A673 (cell line): ENCODE results near the gene TMOD4. TPM values are rescaled to one million over a fixed set of nuclear protein-coding genes. Genes with fewer than 3 reads are reported as not detected.

Experiments used
- BruUV-seq: library from RNA; stranded (reverse); fragments of 400-500 nt; replicated peaks from 2 replicates; lab custom pipeline; 2021; lab: Mats Ljungman, UMichigan
- CTCF ChIA-PET: fragments of 300-600 bp; sonication (Branson Sonifier 250); formaldehyde crosslinking; loops from one replicate; lab custom pipeline; 2022; ENCODE audit warnings: antibody characterized with exemption; lab: Charles Lee
- POLR2A ChIA-PET: fragments of 300-600 bp; sonication (Branson Sonifier 250); formaldehyde crosslinking; loops from one replicate; lab custom pipeline; 2022; ENCODE audit warnings: antibody characterized with exemption; ENCODE audit not compliant: low non-redundant PET; lab: Charles Lee
- DNase-seq: peaks from one replicate; pipeline ENCODE4 v3.0.0-alpha.2; 2015; ENCODE audit warnings: low spot score
- H3K27ac ChIP-seq: fragments of 200-600 bp; sonication (generic); 2 replicates; pipeline ENCODE4 v1.5.1; 2016; ENCODE audit warnings: mixed run types, low read depth, mild to moderate bottlenecking, mixed read lengths, antibody characterized with exemption, low read length; ENCODE audit not compliant: poor library complexity, severe bottlenecking
- H3K27me3 ChIP-seq: fragments of 200-600 bp; sonication (generic); replicated peaks from 2 replicates; pipeline ENCODE4 v1.6.1; 2017; ENCODE audit warnings: mixed run types, low read depth, mild to moderate bottlenecking, mixed read lengths, antibody characterized with exemption, low read length; ENCODE audit not compliant: insufficient read depth, poor library complexity
- H3K36me3 ChIP-seq: fragments of 200-600 bp; sonication (generic); 2 replicates; pipeline ENCODE4 v1.6.1; 2016; ENCODE audit warnings: mixed run types, mild to moderate bottlenecking, mixed read lengths, antibody characterized with exemption, low read length; ENCODE audit not compliant: insufficient read depth, poor library complexity, severe bottlenecking
- H3K4me1 ChIP-seq: fragments of 200-600 bp; sonication (generic); 2 replicates; pipeline ENCODE4 v1.6.1; 2017; ENCODE audit warnings: mixed run types, mild to moderate bottlenecking, mixed read lengths, antibody characterized with exemption, low read length; ENCODE audit not compliant: insufficient read depth, poor library complexity, severe bottlenecking
- H3K4me3 ChIP-seq: fragments of 200-600 bp; sonication (generic); 2 replicates; pipeline ENCODE4 v1.5.1; 2016; ENCODE audit warnings: low read depth, mixed run types, mild to moderate bottlenecking, mixed read lengths, low read length; ENCODE audit not compliant: poor library complexity, severe bottlenecking
- H3K9me3 ChIP-seq: fragments of 200-600 bp; sonication (generic); 2 replicates; pipeline ENCODE4 v1.6.1; 2016; ENCODE audit warnings: mixed run types, low read depth, mild to moderate bottlenecking, mixed read lengths, antibody characterized with exemption, low read length; ENCODE audit not compliant: poor library complexity, severe bottlenecking
- CTCF ChIP-seq: fragments of 300-800, 200-600 bp; sonication (generic); conservative IDR thresholded peaks from 2 replicates; pipeline ENCODE4 v1.5.1; 2017; ENCODE audit warnings: low read depth, mild to moderate bottlenecking, antibody characterized with exemption, low read length, moderate library complexity, mixed read lengths
- EZH2 ChIP-seq: fragments of 200-600 bp; sonication (generic); IDR thresholded peaks from 2 replicates; pipeline ENCODE4 v1.6.1; 2017; ENCODE audit warnings: borderline replicate concordance, low read depth, mild to moderate bottlenecking, mixed read lengths, antibody characterized with exemption, low read length; ENCODE audit not compliant: poor library complexity, severe bottlenecking
- intact Hi-C: fragments of 100-400 bp; cut with micrococcal nuclease; formaldehyde crosslinking; loops from one replicate; pipeline ENCODE4 v1.10.0; 2022; ENCODE audit not compliant: unreplicated experiment
- total RNA-seq: library from RNA; stranded (reverse); gene quantifications from 2 replicates; pipeline ENCODE4 v1.2.3, GENCODE V29; 2021

TMOD4 gene
- total RNA-seq, 1 experiment from 2014 or later = 1.4 TPM

GRCh38 chr1:151199873-151200581, 24.2 kb upstream of the TMOD4 start:
- Histone ChIP-seq H3K36me3 (peaks cover 21% of the 10 kb centered on the region), H3K4me1 (peaks cover 6% of the 10 kb centered on the region), H3K4me3 (peak overlapping the region; percentile 68), H3K27ac (peak overlapping the region; percentile 90), H3K9me3 (no peaks in the 10 kb centered on the region), H3K27me3 (no peaks in the 10 kb centered on the region)
- intact Hi-C loops = no loop called here
- TF ChIP-seq EZH2 = no peak
- no peak for TF ChIP-seq CTCF
- POLR2A ChIA-PET = no interaction called here
- CTCF ChIA-PET = no interaction called here
- DNase-seq = peak; percentile 43
- no TSS peak for BruUV-seq

- no peak for TF ChIP-seq CTCF
- no peak for TF ChIP-seq EZH2
These were observed 22.7 kb upstream of the TMOD4 start, which contains the start of gene PIP5K1A for GRCh38 chr1:151198254-151199127. Gene PIP5K1A, plus strand, starts transcription at chr1:151198552. Its CDS starts 445 bp downstream, at chr1:151198997.

GRCh38 chr1:151197863-151198253, 22.1 kb upstream of the TMOD4 start:
- Histone ChIP-seq H3K4me3 (peak overlapping the region; percentile 68), H3K27ac (peak overlapping the region; percentile 90), H3K4me1 (peaks cover 6% of the 10 kb centered on the region), H3K27me3 (no peaks in the 10 kb centered on the region), H3K36me3 (peaks cover 14% of the 10 kb centered on the region), H3K9me3 (no peaks in the 10 kb centered on the region)
- CTCF ChIA-PET = no interaction called here
- intact Hi-C loops = loop anchor here (1.0 kb wide), 1 partner anchor 53 kb away; no protein-coding TSS in a partner anchor
- POLR2A ChIA-PET = no interaction called here
- no peak for DNase-seq
- no peak for TF ChIP-seq CTCF
- no peak for TF ChIP-seq EZH2
- no TSS peak for BruUV-seq

More at GRCh38 chr1:151198254-151199127, 22.7 kb upstream of the TMOD4 start, which contains the start of gene PIP5K1A:
- DNase-seq = peak; percentile 99
- CTCF ChIA-PET = interaction anchor here (0.6 kb wide), 1 partner anchor 205 kb away, joined by 4 read pairs; no protein-coding TSS in a partner anchor
- Histone ChIP-seq H3K4me1 (peaks cover 6% of the 10 kb centered on the region), H3K9me3 (no peaks in the 10 kb centered on the region), H3K4me3 (peak within 1 kb of the TSS; percentile 68), H3K27ac (peak within 1 kb of the TSS; percentile 90), H3K36me3 (peaks cover 20% of the 10 kb centered on the region), H3K27me3 (no peaks in the 10 kb centered on the region)
- TSS peak; percentile 68 for BruUV-seq
- intact Hi-C loops = loop anchor here (1.0 kb wide), 1 partner anchor 53 kb away; no protein-coding TSS in a partner anchor
- POLR2A ChIA-PET = no interaction called here
